ENCODE data around the gene COMMD6.
A peak's percentile ranks its signal among the peaks of the same experiment; 100 is the strongest.

The COMMD6 gene

DNA sequence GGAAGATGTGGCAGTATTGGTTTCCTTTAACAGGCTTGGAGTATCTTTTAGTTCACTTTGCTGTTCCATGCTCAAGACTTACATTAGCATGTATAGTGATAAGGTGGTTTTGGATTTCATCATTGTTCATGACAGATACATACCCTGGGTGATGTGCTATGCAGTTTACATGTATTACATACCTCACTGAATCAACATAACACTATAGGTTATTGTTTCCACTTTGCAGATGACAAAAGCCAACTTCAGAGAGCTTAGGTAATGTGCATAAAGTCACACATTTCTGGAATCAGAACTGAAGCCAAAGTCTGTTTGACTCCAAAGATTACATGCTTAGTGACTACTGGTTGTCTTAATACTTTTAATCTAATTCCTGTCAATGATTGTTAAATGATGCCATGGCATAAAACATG is 7.1 kb downstream of the COMMD6 start:
- Histone ChIP-seq H3K9me3 (ENCODE audit: insufficient read depth, low read length) (no peaks in the 10 kb centered on the region), H3K4me1 (ENCODE audit: low read length) (no peaks in the 10 kb centered on the region), H3K4me3 (ENCODE audit: low read length) (no peak overlapping the region), H3K27ac (ENCODE audit: low read length) (no peak overlapping the region), H3K4me2 (ENCODE audit: low read length) (no peak overlapping the region), H3K79me2 (ENCODE audit: low read length) (no peaks in the 10 kb centered on the region), H3K9ac (ENCODE audit: low read length) (no peak overlapping the region), H4K20me1 (ENCODE audit: insufficient read depth, low read length) (no peaks in the 10 kb centered on the region), H3K36me3 (replicated peaks; ENCODE audit: low read depth, low read length) (peaks cover 28% of the 10 kb centered on the region), H3K27me3 (ENCODE audit: low read depth, low read length) (no peaks in the 10 kb centered on the region), H2AFZ (ENCODE audit: low read depth, low read length) (no peak overlapping the region)
- TF ChIP-seq, protein P1, sequence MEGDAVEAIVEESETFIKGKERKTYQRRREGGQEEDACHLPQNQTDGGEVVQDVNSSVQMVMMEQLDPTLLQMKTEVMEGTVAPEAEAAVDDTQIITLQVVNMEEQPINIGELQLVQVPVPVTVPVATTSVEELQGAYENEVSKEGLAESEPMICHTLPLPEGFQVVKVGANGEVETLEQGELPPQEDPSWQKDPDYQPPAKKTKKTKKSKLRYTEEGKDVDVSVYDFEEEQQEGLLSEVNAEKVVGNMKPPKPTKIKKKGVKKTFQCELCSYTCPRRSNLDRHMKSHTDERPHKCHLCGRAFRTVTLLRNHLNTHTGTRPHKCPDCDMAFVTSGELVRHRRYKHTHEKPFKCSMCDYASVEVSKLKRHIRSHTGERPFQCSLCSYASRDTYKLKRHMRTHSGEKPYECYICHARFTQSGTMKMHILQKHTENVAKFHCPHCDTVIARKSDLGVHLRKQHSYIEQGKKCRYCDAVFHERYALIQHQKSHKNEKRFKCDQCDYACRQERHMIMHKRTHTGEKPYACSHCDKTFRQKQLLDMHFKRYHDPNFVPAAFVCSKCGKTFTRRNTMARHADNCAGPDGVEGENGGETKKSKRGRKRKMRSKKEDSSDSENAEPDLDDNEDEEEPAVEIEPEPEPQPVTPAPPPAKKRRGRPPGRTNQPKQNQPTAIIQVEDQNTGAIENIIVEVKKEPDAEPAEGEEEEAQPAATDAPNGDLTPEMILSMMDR (IDR thresholded peaks at IDR 0.05; ENCODE audit: low read depth, low read length): no peak
- TF ChIP-seq EZH2phosphoT487 (IDR thresholded peaks at IDR 0.05; ENCODE audit: low read depth): no peak

DNA sequence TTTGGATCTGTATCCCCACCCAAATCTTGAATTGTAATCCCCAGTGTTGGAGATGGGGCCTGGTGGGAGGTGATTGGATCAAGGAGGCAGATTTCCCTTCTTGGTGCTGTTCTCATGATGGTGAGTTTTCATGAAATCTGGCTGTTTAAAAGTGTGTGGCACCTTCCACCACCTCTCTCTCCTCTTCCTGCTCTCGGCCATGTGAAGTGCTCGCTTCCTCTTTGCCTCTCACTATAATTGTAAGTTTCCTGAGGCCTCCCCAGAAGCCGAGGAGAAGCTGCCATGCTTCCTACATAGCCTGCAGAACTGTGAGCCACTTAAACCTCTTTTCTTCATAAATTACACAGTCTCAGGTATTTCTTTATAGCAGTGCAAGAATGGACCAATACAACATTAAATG is 15.7 kb downstream of the COMMD6 start:
- Histone ChIP-seq H3K9me3 (ENCODE audit: insufficient read depth, low read length) (no peaks in the 10 kb centered on the region), H3K4me3 (ENCODE audit: low read length) (no peak overlapping the region), H3K27ac (ENCODE audit: low read length) (no peak overlapping the region), H3K79me2 (ENCODE audit: low read length) (no peaks in the 10 kb centered on the region), H3K4me1 (ENCODE audit: low read length) (peaks cover 9% of the 10 kb centered on the region), H3K36me3 (replicated peaks; ENCODE audit: low read depth, low read length) (peaks cover 15% of the 10 kb centered on the region), H4K20me1 (ENCODE audit: insufficient read depth, low read length) (no peaks in the 10 kb centered on the region), H2AFZ (ENCODE audit: low read depth, low read length) (peak overlapping the region; percentile 69; the same call in 1 of the 2 replicates), H3K9ac (ENCODE audit: low read length) (no peak overlapping the region), H3K4me2 (ENCODE audit: low read length) (peak overlapping the region; percentile 21; the same call in 1 of the 2 replicates), H3K27me3 (ENCODE audit: low read depth, low read length) (no peaks in the 10 kb centered on the region)
- TF ChIP-seq, protein P1 (IDR thresholded peaks at IDR 0.05; ENCODE audit: low read depth, low read length): no peak
- no peak for TF ChIP-seq EZH2phosphoT487 (IDR thresholded peaks at IDR 0.05; ENCODE audit: low read depth)

DNA sequence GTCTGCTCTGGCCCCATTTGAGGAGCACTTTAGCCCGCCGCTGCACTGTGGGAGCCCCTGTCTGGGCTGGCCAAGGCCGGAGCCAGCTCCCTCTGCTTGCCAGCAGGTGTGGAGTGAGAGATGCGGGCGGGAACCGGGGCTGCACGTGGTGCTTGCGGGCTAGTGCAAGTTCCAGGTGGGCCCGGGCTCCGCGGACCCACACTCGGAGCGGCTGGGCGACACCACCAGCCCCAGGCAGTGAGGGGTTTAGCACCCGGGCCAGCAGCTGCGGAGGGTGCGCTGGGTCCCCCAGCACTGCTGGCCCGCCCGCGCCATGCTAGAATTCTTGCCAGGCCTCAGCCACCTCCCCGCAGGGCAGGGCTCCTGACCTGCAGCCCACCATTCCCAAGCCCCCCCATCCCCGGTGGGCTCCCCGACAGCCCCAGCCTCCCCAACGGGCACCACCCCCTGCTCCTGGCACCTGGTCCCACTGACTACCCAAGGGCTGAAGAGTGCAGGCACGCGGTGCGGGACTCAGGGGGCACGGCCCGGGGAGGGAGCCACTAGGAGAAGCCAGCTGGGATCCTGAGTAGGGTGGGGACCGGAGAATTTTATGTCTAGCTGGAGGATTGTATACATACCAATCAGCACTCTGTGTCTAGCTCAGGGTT is 19.1 kb downstream of the COMMD6 start:
- TF ChIP-seq, protein P1 (IDR thresholded peaks at IDR 0.05; ENCODE audit: low read depth, low read length): no peak
- TF ChIP-seq EZH2phosphoT487 (IDR thresholded peaks at IDR 0.05; ENCODE audit: low read depth): no peak
- no peak overlapping the region for H3K9ac ChIP-seq (ENCODE audit: low read length)
- H3K4me2 ChIP-seq (ENCODE audit: low read length): no peak overlapping the region
- H3K4me3 ChIP-seq (ENCODE audit: low read length): no peak overlapping the region
- peaks cover 8% of the 10 kb centered on the region for H3K36me3 ChIP-seq (replicated peaks; ENCODE audit: low read depth, low read length)
- H3K4me1 ChIP-seq (ENCODE audit: low read length): peaks cover 22% of the 10 kb centered on the region
- H3K27ac ChIP-seq (ENCODE audit: low read length): no peak overlapping the region
- H2AFZ ChIP-seq (ENCODE audit: low read depth, low read length): no peak overlapping the region
- no peaks in the 10 kb centered on the region for H4K20me1 ChIP-seq (ENCODE audit: insufficient read depth, low read length)
- no peaks in the 10 kb centered on the region for H3K27me3 ChIP-seq (ENCODE audit: low read depth, low read length)
- H3K9me3 ChIP-seq (ENCODE audit: insufficient read depth, low read length): no peaks in the 10 kb centered on the region; the same call in 1 of the 2 replicates
- no peaks in the 10 kb centered on the region for H3K79me2 ChIP-seq (ENCODE audit: low read length)

DNA sequence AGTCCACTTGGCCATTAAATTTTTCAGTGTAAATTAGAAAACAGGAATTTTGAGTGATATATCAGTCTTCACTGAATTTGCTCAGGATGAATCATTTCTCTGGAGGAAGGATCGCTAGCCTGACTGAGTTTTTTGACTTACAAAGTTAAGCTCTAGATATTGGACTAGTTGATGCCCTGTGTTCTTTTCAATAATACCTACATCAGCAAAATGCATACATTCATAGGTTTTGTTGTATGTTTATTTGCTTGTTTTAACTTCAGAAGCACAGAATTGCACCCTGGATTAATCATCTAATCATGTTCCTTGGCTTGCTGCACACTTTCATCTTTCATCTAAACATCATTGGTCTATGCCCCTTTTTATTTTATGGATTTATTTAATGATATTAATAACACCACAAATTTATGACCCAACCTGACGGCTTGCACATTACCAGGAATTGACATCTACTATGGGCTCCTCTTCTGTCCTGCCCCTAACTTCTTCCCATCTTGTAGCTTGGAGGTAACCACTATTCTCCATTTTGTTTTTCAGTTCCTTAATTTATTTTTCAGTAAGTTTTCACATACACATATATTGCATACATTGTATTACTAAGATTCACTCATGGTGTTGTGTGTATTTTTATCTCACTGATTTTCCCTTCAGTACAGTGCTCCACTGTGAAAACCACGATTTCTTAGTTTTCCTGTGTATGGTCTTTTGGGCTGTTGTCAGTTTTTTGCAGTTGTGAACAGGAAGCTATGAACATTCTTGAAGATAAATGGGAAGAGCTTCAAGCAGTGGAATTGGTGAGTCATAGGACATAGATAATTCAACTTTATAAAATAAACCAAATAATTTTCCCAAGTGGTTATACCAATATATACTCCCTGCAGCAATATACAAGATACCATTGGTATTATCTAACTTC is 23.3 kb downstream of the COMMD6 start:
- Histone ChIP-seq H3K27me3 (ENCODE audit: low read depth, low read length) (peaks cover 14% of the 10 kb centered on the region), H4K20me1 (ENCODE audit: insufficient read depth, low read length) (no peaks in the 10 kb centered on the region), H3K27ac (ENCODE audit: low read length) (no peak overlapping the region), H3K79me2 (ENCODE audit: low read length) (no peaks in the 10 kb centered on the region), H3K4me3 (ENCODE audit: low read length) (no peak overlapping the region), H3K36me3 (replicated peaks; ENCODE audit: low read depth, low read length) (peaks cover 4% of the 10 kb centered on the region), H3K4me1 (ENCODE audit: low read length) (peaks cover 51% of the 10 kb centered on the region), H3K9ac (ENCODE audit: low read length) (no peak overlapping the region), H3K9me3 (ENCODE audit: insufficient read depth, low read length) (no peaks in the 10 kb centered on the region; the same call in 1 of the 2 replicates), H3K4me2 (ENCODE audit: low read length) (peak overlapping the region; percentile 4; the same call in 1 of the 2 replicates), H2AFZ (ENCODE audit: low read depth, low read length) (no peak overlapping the region)
- TF ChIP-seq EZH2phosphoT487 (IDR thresholded peaks at IDR 0.05; ENCODE audit: low read depth): no peak
- TF ChIP-seq, protein P1 (IDR thresholded peaks at IDR 0.05; ENCODE audit: low read depth, low read length): no peak
